ES-I3 (cell line): ENCODE measurements around the gene STEEP1.
"Not testable (repeated sequence)": the region's sequence is repeated elsewhere in the genome, so short reads cannot be mapped to it uniquely, and the experiment has no call there.

Source experiments
- H3K36me3 ChIP-seq: 2 replicates; pipeline ENCODE4 v1.6.1; 2013; ENCODE audit warnings: mild to moderate bottlenecking, low read length, control low read depth, moderate library complexity; ENCODE audit not compliant: insufficient read depth
- H3K4me1 ChIP-seq: 2 replicates; pipeline ENCODE4 v1.6.1; 2013; ENCODE audit warnings: mild to moderate bottlenecking, control low read depth, low read length; ENCODE audit not compliant: insufficient read depth
- H3K9ac ChIP-seq: 2 replicates; pipeline ENCODE4 v1.6.1; 2013; ENCODE audit warnings: low read depth, mild to moderate bottlenecking, low read length, moderate library complexity
- H3K9me3 ChIP-seq: 2 replicates; pipeline ENCODE4 v1.6.1; 2013; ENCODE audit warnings: mild to moderate bottlenecking, low read length, moderate library complexity; ENCODE audit not compliant: control insufficient read depth, insufficient read depth

The STEEP1 gene

GRCh38 chrX:119505945-119506344 lies 59.3 kb downstream of the STEEP1 start:
- no peak overlapping the region for H3K9ac ChIP-seq
- no peaks in the 10 kb centered on the region for H3K9me3 ChIP-seq
- no peaks in the 10 kb centered on the region for H3K36me3 ChIP-seq
- peaks cover 6% of the 10 kb centered on the region; the same call in 1 of the 2 replicates for H3K4me1 ChIP-seq

- not testable (repeated sequence) for H3K36me3 ChIP-seq, H3K9ac ChIP-seq, H3K9me3 ChIP-seq, H3K4me1 ChIP-seq
Observed at GRCh38 chrX:119505145-119505544, 60.1 kb downstream of the STEEP1 start.

- H3K36me3 ChIP-seq: no peaks in the 10 kb centered on the region
- H3K9ac ChIP-seq: no peak overlapping the region
- H3K4me1 ChIP-seq: peaks cover 6% of the 10 kb centered on the region; the same call in 1 of the 2 replicates
- H3K9me3 ChIP-seq: no peaks in the 10 kb centered on the region
Observed at GRCh38 chrX:119503484-119503861, 61.7 kb downstream of the STEEP1 start.

- H3K9ac ChIP-seq: no peak overlapping the region
- no peaks in the 10 kb centered on the region for H3K9me3 ChIP-seq
- no peaks in the 10 kb centered on the region for H3K36me3 ChIP-seq
- peaks cover 6% of the 10 kb centered on the region; the same call in 1 of the 2 replicates for H3K4me1 ChIP-seq
Observed at GRCh38 chrX:119502727-119503483, 62.3 kb downstream of the STEEP1 start.

- no peaks in the 10 kb centered on the region for H3K36me3 ChIP-seq
- no peaks in the 10 kb centered on the region for H3K9me3 ChIP-seq
- H3K9ac ChIP-seq: no peak overlapping the region
- H3K4me1 ChIP-seq: peaks cover 6% of the 10 kb centered on the region; the same call in 1 of the 2 replicates
Observed at GRCh38 chrX:119501511-119502148, 63.6 kb downstream of the STEEP1 start.

GRCh38 chrX:119500061-119500800 lies 65.0 kb downstream of the STEEP1 start:
- Histone ChIP-seq H3K4me1 (peaks cover 16% of the 10 kb centered on the region; the same call in 1 of the 2 replicates), H3K9ac (no peak overlapping the region), H3K9me3 (no peaks in the 10 kb centered on the region), H3K36me3 (no peaks in the 10 kb centered on the region)

GRCh38 chrX:119497185-119497584 lies 68.0 kb downstream of the STEEP1 start:
- Histone ChIP-seq H3K36me3 (no peaks in the 10 kb centered on the region), H3K9me3 (no peaks in the 10 kb centered on the region), H3K4me1 (peaks cover 20% of the 10 kb centered on the region), H3K9ac (no peak overlapping the region)

GRCh38 chrX:119495734-119496726 lies 69.2 kb downstream of the STEEP1 start:
- Histone ChIP-seq H3K4me1 (peaks cover 20% of the 10 kb centered on the region), H3K9me3 (no peaks in the 10 kb centered on the region), H3K9ac (no peak overlapping the region), H3K36me3 (no peaks in the 10 kb centered on the region)

GRCh38 chrX:119493851-119494495 lies 71.2 kb downstream of the STEEP1 start:
- not testable (repeated sequence) for H3K9me3 ChIP-seq, H3K9ac ChIP-seq, H3K36me3 ChIP-seq
- H3K4me1 ChIP-seq: peaks cover 20% of the 10 kb centered on the region

- Histone ChIP-seq H3K4me1 (peaks cover 20% of the 10 kb centered on the region), H3K9ac (no peak overlapping the region), H3K9me3 (no peaks in the 10 kb centered on the region; the same call in 1 of the 2 replicates), H3K36me3 (no peaks in the 10 kb centered on the region)
Observed at GRCh38 chrX:119492463-119492862, 72.7 kb downstream of the STEEP1 start.

GRCh38 chrX:119489212-119490074 lies 75.8 kb downstream of the STEEP1 start:
- H3K4me1 ChIP-seq: peaks cover 5% of the 10 kb centered on the region; the same call in 1 of the 2 replicates
- no peaks in the 10 kb centered on the region; the same call in 1 of the 2 replicates for H3K9me3 ChIP-seq
- H3K9ac ChIP-seq: no peak overlapping the region
- H3K36me3 ChIP-seq: no peaks in the 10 kb centered on the region

- Histone ChIP-seq H3K9me3 (no peaks in the 10 kb centered on the region; the same call in 1 of the 2 replicates), H3K9ac (no peak overlapping the region), H3K36me3 (no peaks in the 10 kb centered on the region), H3K4me1 (no peaks in the 10 kb centered on the region)
Observed at GRCh38 chrX:119488749-119489148, 76.5 kb downstream of the STEEP1 start.
